ENCODE results near the gene USP27X. TPM values are rescaled to one million over a fixed set of nuclear protein-coding genes. Genes with fewer than 3 reads are reported as not detected.

USP27X gene
- total RNA-seq, 4 donors from 2014 or later: 3.1 to 5.0 (median 4.6) TPM

DNA sequence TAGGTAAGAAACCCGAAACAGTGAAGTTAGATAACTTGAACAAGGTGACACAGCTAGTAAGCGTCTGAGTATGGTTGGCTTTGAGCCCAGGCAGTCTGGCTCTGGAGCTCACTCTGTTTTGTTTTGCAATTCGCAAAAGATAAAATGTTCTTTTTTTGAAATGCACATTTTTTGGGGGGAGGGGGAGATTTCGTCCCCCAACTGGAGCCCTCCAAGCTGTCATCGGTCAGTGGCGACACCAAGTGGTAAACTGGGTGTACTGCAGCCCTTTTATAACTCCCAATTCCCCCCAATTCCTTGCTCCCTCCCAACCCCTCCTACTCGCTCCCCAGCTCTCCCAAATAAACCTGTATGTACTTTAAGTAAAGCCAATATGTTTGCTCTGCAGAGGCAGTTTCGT lies 40.3 kb downstream of the USP27X start:
- TF ChIP-seq POLR2AphosphoS5 (IDR thresholded peaks at IDR 0.05): no peak
- TF ChIP-seq EP300 (IDR thresholded peaks at IDR 0.05): no peak
- TF ChIP-seq, protein P1, sequence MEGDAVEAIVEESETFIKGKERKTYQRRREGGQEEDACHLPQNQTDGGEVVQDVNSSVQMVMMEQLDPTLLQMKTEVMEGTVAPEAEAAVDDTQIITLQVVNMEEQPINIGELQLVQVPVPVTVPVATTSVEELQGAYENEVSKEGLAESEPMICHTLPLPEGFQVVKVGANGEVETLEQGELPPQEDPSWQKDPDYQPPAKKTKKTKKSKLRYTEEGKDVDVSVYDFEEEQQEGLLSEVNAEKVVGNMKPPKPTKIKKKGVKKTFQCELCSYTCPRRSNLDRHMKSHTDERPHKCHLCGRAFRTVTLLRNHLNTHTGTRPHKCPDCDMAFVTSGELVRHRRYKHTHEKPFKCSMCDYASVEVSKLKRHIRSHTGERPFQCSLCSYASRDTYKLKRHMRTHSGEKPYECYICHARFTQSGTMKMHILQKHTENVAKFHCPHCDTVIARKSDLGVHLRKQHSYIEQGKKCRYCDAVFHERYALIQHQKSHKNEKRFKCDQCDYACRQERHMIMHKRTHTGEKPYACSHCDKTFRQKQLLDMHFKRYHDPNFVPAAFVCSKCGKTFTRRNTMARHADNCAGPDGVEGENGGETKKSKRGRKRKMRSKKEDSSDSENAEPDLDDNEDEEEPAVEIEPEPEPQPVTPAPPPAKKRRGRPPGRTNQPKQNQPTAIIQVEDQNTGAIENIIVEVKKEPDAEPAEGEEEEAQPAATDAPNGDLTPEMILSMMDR (IDR thresholded peaks at IDR 0.05): peak; percentile 51 to 82 (median 56)
- ATAC-seq: no peak
- WGBS, 2 donors (ENCODE audit: low coverage in 1 of 2): 2 to 21% methylated on average over 8 of the region's 8 CpGs
- H3K27me3 ChIP-seq: no peaks in the 10 kb centered on the region
- H3K27ac ChIP-seq: no peak overlapping the region
- no peaks in the 10 kb centered on the region for H3K36me3 ChIP-seq
- no peak overlapping the region for H3K4me3 ChIP-seq
- H3K9me3 ChIP-seq: no peaks in the 10 kb centered on the region
- H3K4me1 ChIP-seq: peaks cover 0 to 16% (median 0%) of the 10 kb centered on the region in 3 donors

DNA sequence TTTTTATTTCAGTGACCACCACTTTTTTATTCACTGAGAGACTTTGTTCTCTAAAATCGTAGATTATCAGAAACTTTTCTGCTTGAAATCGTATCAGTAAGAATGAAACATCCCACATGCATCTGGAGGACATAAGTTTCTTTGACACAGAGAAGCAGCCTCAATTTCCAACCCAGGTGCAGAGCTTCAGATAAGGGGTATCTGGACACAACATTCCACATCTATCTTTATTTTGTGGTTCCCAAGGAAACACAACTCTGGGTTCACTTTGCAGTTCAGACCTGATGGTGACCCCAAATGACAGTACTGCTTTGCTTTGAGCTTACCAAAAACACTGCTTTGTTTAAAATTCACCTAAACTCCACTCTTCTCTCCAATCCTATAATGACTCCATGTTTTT lies 41.8 kb downstream of the USP27X start:
- H3K27me3 ChIP-seq: no peaks in the 10 kb centered on the region
- no peak for ATAC-seq
- no peak overlapping the region for H3K27ac ChIP-seq
- 54 to 63% methylated on average over 2 of the region's 2 CpGs for WGBS, 2 donors (ENCODE audit: low coverage in 1 of 2)
- H3K9me3 ChIP-seq: no peaks in the 10 kb centered on the region
- TF ChIP-seq EP300 (IDR thresholded peaks at IDR 0.05) (no peak), POLR2AphosphoS5 (IDR thresholded peaks at IDR 0.05) (no peak), POLR2A (IDR thresholded peaks at IDR 0.05) (no peak)
- TF ChIP-seq, protein P1 (IDR thresholded peaks at IDR 0.05): no peak
- peaks cover 0 to 16% (median 0%) of the 10 kb centered on the region in 3 donors for H3K4me1 ChIP-seq
- no peaks in the 10 kb centered on the region for H3K36me3 ChIP-seq
- no peak overlapping the region for H3K4me3 ChIP-seq

DNA sequence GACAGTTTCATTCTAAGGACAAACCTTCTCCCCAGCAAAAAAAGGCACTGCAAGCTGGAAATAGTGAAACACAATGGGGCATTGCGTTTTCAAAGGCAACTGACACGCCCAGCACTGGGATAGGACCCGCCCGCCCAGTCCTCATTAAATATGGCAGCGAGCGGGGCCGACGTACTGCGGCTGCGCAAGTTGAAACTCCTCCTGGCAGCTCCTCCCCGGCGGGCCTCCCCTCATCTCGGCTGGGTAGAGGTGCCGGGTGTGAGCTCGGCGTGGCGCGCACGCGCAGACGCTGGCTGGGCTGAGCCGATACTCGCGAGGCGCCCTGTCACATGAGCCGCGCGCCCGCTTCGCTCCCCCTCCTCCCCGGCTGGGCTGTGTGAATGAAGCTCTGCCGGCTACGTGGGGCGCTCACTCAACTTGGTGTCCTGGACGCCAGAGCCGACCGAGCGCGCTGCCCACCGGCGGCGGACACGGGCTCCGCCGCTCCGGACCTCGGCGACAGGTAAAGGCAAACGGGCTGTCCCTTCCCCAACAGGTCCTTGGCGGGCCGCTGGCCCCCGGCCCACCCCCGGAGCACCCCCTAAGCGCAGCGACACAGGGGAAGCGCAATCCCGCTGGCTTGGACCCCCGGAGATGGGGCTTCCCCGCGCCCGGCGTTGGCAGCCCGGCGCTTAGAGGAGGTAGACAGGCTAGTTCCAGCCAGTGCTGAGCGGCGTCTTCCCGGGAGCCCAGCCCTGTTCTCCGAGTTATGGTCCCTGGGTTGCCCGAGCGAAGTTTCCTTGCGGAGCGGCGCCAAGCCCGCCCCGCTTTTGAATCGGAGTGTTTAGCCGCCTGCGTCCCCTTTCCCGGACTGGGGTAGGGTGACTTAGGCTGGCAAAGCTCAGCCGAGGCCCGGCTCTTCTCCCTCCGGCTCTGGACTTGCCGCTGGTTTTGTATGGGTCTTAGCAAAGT lies 43.3 kb downstream of the USP27X start, which contains the start of gene CLCN5:
TSS of gene CLCN5 (plus strand) at position 306 of the 951 bp plus-strand sequence. CDS start 2,703 bp downstream, outside the sequence.
- TF ChIP-seq EP300 (IDR thresholded peaks at IDR 0.05): no peak
- TF ChIP-seq, protein P1 (IDR thresholded peaks at IDR 0.05): no peak
- peak; percentile 25 to 32 for TF ChIP-seq POLR2A (IDR thresholded peaks at IDR 0.05)
- no peak for TF ChIP-seq POLR2AphosphoS5 (IDR thresholded peaks at IDR 0.05)
- 0 to 23% methylated on average over 1 to 6 of the region's 83 CpGs for WGBS, 2 donors (ENCODE audit: low coverage in 1 of 2)
- no peaks in the 10 kb centered on the region for H3K9me3 ChIP-seq
- H3K4me1 ChIP-seq: peaks cover 0 to 16% (median 0%) of the 10 kb centered on the region in 3 donors
- H3K36me3 ChIP-seq: no peaks in the 10 kb centered on the region
- peak; percentile 98 for ATAC-seq
- H3K4me3 ChIP-seq: peak within 1 kb of the TSS; percentile 61 to 73
- H3K27ac ChIP-seq: peak within 1 kb of the TSS; percentile 40 to 88 (median 80)
- no peaks in the 10 kb centered on the region for H3K27me3 ChIP-seq

DNA sequence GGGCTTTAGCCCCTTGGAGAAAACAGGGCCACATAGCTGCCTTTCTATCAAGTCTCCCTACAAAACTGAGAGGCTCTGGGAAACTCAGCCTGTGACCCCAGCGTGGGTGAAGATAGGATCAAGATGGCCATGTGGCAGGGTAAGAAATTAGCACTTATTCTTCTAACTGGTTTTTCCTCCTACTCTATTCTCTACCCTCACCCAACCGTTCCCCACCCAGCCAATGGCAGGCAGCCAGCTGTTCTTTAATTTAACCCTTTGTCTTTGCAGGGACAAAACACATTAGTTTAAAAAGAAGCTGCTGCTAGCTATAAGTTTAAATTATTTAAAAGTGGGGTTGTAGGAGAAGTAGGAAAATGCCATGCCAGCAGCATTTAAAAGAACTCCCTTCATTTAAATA lies 45.9 kb downstream of the USP27X start:
- no peaks in the 10 kb centered on the region for H3K36me3 ChIP-seq
- TF ChIP-seq POLR2AphosphoS5 (IDR thresholded peaks at IDR 0.05) (no peak), EP300 (IDR thresholded peaks at IDR 0.05) (no peak), POLR2A (IDR thresholded peaks at IDR 0.05) (no peak)
- TF ChIP-seq, protein P1 (IDR thresholded peaks at IDR 0.05): no peak
- H3K27me3 ChIP-seq: no peaks in the 10 kb centered on the region
- no peak for ATAC-seq
- WGBS, 2 donors (ENCODE audit: low coverage in 1 of 2): 40% methylated on average over 2 of the region's 2 CpGs; no CpG with 5 or more reads in 1 of the 2 donors
- H3K4me3 ChIP-seq: no peak overlapping the region
- H3K9me3 ChIP-seq: no peaks in the 10 kb centered on the region
- no peak overlapping the region for H3K27ac ChIP-seq
- H3K4me1 ChIP-seq: peaks cover 0 to 10% (median 0%) of the 10 kb centered on the region in 3 donors
